WTC11 (cell line): ENCODE results near the gene ADARB2. TPM values are rescaled to one million over a fixed set of nuclear protein-coding genes. Genes with fewer than 3 reads are reported as not detected.

Source experiments
- ATAC-seq: fragments of 200-7000 bp; cut with Tn5 transposase; 2 replicates; pipeline ENCODE4 v1.10.0; 2021; ENCODE audit warnings: mild to moderate bottlenecking, moderate library complexity
- CTCF ChIA-PET: fragments of 300-600 bp; sonication (Branson Sonifier 250); formaldehyde crosslinking; loops from one replicate; lab custom pipeline; 2021; ENCODE audit warnings: antibody characterized with exemption; lab: Charles Lee
- POLR2A ChIA-PET: fragments of 350-600 bp; sonication (Branson Sonifier 250); formaldehyde crosslinking; loops from one replicate; lab custom pipeline; 2021; ENCODE audit warnings: antibody characterized with exemption; lab: Charles Lee
- DNase-seq: peaks from one replicate; pipeline ENCODE4 v3.0.0; 2021; ENCODE audit warnings: low spot score
- H3K27ac Mint-ChIP-seq: 2 replicates; pipeline ENCODE4 v1.8.0; 2021; ENCODE audit warnings: mixed read lengths
- H3K27me3 Mint-ChIP-seq: 2 replicates; pipeline ENCODE4 v1.8.0; 2021; ENCODE audit warnings: low read depth, mild to moderate bottlenecking, moderate library complexity, mixed read lengths
- H3K36me3 Mint-ChIP-seq: 2 replicates; pipeline ENCODE4 v1.8.0; 2021; ENCODE audit warnings: mixed read lengths
- H3K4me1 Mint-ChIP-seq: 2 replicates; pipeline ENCODE4 v1.8.0; 2022; ENCODE audit warnings: mixed read lengths
- H3K4me3 Mint-ChIP-seq: 2 replicates; pipeline ENCODE4 v1.8.0; 2021; ENCODE audit warnings: mild to moderate bottlenecking, moderate library complexity, mixed read lengths
- H3K9me3 Mint-ChIP-seq: 2 replicates; pipeline ENCODE4 v1.8.0; 2021; ENCODE audit warnings: mixed read lengths
- ATF1 ChIP-seq: sonication (generic); formaldehyde crosslinking; IDR thresholded peaks from 2 replicates; pipeline ENCODE4 v1.8.1; 2023; ENCODE audit warnings: mild to moderate bottlenecking, moderate library complexity, missing genetic modification reagents
- E2F1 ChIP-seq: sonication (generic); formaldehyde crosslinking; IDR thresholded peaks from 2 replicates; pipeline ENCODE4 v1.8.0; 2022; ENCODE audit warnings: mild to moderate bottlenecking, missing genetic modification reagents
- E2F5 ChIP-seq: sonication (generic); formaldehyde crosslinking; IDR thresholded peaks from 2 replicates; pipeline ENCODE4 v1.8.1; 2022; ENCODE audit warnings: mild to moderate bottlenecking, moderate library complexity, missing genetic modification reagents
- ETV6 ChIP-seq: sonication (generic); formaldehyde crosslinking; IDR thresholded peaks from 2 replicates; pipeline ENCODE4 v1.8.1; 2022; ENCODE audit warnings: mild to moderate bottlenecking, missing genetic modification reagents
- IRF1 ChIP-seq: sonication (generic); formaldehyde crosslinking; IDR thresholded peaks from 2 replicates; pipeline ENCODE4 v1.8.0; 2023; ENCODE audit warnings: missing genetic modification reagents
- JUN ChIP-seq: sonication (generic); formaldehyde crosslinking; IDR thresholded peaks from 2 replicates; pipeline ENCODE4 v1.8.0; 2023; ENCODE audit warnings: mild to moderate bottlenecking, missing genetic modification reagents
- MYBL2 ChIP-seq: sonication (generic); formaldehyde crosslinking; IDR thresholded peaks from 2 replicates; pipeline ENCODE4 v1.8.1; 2023; ENCODE audit warnings: mild to moderate bottlenecking, moderate library complexity, missing genetic modification reagents
- PRDM15 ChIP-seq: sonication (generic); formaldehyde crosslinking; IDR thresholded peaks from 2 replicates; pipeline ENCODE4 v1.8.0; 2022; ENCODE audit warnings: missing genetic modification reagents
- USF1 ChIP-seq: sonication (generic); formaldehyde crosslinking; IDR thresholded peaks from 2 replicates; pipeline ENCODE4 v1.8.0; 2022; ENCODE audit warnings: mild to moderate bottlenecking, missing genetic modification reagents
- ZNF219 ChIP-seq: sonication (generic); formaldehyde crosslinking; IDR thresholded peaks from 2 replicates; pipeline ENCODE4 v1.8.0; 2023; ENCODE audit warnings: missing genetic modification reagents, mild to moderate bottlenecking, borderline replicate concordance
- ZNF396 ChIP-seq: fragments of 250-450 bp; sonication (Bioruptor Pico); IDR thresholded peaks from 2 replicates; pipeline ENCODE4 v1.8.0; 2021; ENCODE audit warnings: mild to moderate bottlenecking, moderate library complexity, borderline replicate concordance
- total RNA-seq: library from RNA; stranded (reverse); gene quantifications from 3 replicates; pipeline ENCODE4 v1.2.3, GENCODE V29; 2021
- TF ChIP-seq, protein P1 (sequence below): sonication (generic); formaldehyde crosslinking; IDR thresholded peaks from 2 replicates; pipeline ENCODE4 v1.8.1; 2023; ENCODE audit warnings: mild to moderate bottlenecking, moderate library complexity, missing genetic modification reagents
- TF ChIP-seq, protein P2 (sequence below): sonication (generic); formaldehyde crosslinking; IDR thresholded peaks from 2 replicates; pipeline ENCODE4 v1.8.0; 2023; ENCODE audit warnings: missing genetic modification reagents, mild to moderate bottlenecking, borderline replicate concordance

ADARB2 gene
- total RNA-seq, 1 experiment from 2014 or later = 3.7 TPM

DNA sequence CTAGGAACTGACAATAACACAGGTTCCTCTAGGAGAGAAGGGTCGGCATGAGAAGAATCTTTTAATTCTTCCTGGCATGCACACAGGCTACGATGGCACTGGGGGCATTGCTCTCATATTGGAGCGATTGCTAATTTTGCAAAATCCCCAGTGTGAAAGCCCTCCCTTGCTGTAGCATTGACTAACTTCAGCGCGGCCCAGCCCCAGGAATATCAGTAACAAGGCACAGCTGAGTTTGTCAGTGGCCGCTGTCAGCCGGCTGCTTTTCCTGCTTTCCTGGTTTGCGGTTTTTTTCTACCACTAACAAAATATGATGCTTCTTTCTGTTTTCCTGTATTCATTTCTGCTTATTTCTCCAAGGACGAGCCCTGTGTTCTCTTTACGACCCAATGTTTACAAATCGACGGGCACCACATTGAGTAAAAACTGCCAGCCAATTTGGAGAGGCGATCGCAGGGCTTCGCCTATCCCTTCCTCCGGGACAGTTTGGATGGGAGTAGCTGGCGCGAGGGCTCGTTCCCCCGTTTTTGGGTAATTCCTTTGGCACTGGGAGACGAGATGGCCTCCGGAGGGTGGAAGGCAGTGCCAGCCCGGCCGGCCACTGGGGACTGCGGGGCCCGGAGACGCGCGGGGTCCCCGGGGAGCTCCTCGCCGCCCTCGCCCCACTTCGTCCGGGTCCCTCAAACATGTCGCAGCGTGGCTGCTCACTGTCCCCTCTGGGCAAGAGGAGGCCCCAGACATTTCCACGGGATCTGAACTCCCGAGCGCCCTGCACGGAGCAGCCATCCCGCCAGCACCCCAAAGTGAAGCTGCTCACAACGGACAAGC lies 967 bp downstream of the ADARB2 start:
- H3K27ac Mint-ChIP-seq = no peak overlapping the region
- H3K4me1 Mint-ChIP-seq = peaks cover 39% of the 10 kb centered on the region
- ATAC-seq (no peak), DNase-seq (no peak)
- no peak for TF ChIP-seq ZNF396
- no peak for TF ChIP-seq MYBL2 (CRISPR knock-in tag)
- TF ChIP-seq E2F1 = no peak
- TF ChIP-seq E2F5 (CRISPR knock-in tag) = 0 out of 2 replicates have a peak, but pooled peaks have one; percentile 3
- H3K27me3 Mint-ChIP-seq = peaks cover 64% of the 10 kb centered on the region
- H3K9me3 Mint-ChIP-seq = no peaks in the 10 kb centered on the region
- no peaks in the 10 kb centered on the region for H3K36me3 Mint-ChIP-seq
- H3K4me3 Mint-ChIP-seq = peak overlapping the region; percentile 79
- CTCF ChIA-PET = interaction anchor here (0.5 to 3.6 kb wide), 10 partner anchors 16 to 1256 kb away, joined by 3 to 22 read pairs (median 4); no protein-coding TSS in a partner anchor
- POLR2A ChIA-PET = interaction anchor here (1.0 to 1.4 kb wide), 2 partner anchors 17 to 18 kb away, joined by 3 read pairs; no protein-coding TSS in a partner anchor

GRCh38 chr10:1735562-1735961 lies 1.8 kb downstream of the ADARB2 start:
- ATAC-seq (no peak), DNase-seq (no peak)
- H3K27me3 Mint-ChIP-seq = peaks cover 56% of the 10 kb centered on the region
- no peaks in the 10 kb centered on the region for H3K9me3 Mint-ChIP-seq
- CTCF ChIA-PET = interaction anchor here (3.6 kb wide), 1 partner anchor 19 kb away, joined by 20 read pairs; no protein-coding TSS in a partner anchor
- H3K27ac Mint-ChIP-seq = no peak overlapping the region
- POLR2A ChIA-PET = no interaction called here
- H3K36me3 Mint-ChIP-seq = no peaks in the 10 kb centered on the region
- no peak for TF ChIP-seq PRDM15
- no peak for TF ChIP-seq JUN (CRISPR knock-in tag)
- TF ChIP-seq ATF1 (CRISPR knock-in tag) = no peak
- no peak for TF ChIP-seq ETV6 (CRISPR knock-in tag)
- no peak for TF ChIP-seq IRF1
- TF ChIP-seq, protein P1, sequence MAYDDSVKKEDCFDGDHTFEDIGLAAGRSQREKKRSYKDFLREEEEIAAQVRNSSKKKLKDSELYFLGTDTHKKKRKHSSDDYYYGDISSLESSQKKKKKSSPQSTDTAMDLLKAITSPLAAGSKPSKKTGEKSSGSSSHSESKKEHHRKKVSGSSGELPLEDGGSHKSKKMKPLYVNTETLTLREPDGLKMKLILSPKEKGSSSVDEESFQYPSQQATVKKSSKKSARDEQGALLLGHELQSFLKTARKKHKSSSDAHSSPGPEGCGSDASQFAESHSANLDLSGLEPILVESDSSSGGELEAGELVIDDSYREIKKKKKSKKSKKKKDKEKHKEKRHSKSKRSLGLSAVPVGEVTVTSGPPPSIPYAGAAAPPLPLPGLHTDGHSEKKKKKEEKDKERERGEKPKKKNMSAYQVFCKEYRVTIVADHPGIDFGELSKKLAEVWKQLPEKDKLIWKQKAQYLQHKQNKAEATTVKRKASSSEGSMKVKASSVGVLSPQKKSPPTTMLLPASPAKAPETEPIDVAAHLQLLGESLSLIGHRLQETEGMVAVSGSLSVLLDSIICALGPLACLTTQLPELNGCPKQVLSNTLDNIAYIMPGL = no peak
- no peak for TF ChIP-seq USF1
- H3K4me1 Mint-ChIP-seq = peaks cover 45% of the 10 kb centered on the region
- H3K4me3 Mint-ChIP-seq = peak overlapping the region; percentile 79

GRCh38 chr10:1734288-1734687 lies 3.0 kb downstream of the ADARB2 start:
- ChIA-PET CTCF (no interaction called here), POLR2A (no interaction called here)
- Mint-ChIP-seq H3K4me3 (no peak overlapping the region), H3K9me3 (no peaks in the 10 kb centered on the region), H3K27me3 (peaks cover 43% of the 10 kb centered on the region), H3K4me1 (peaks cover 51% of the 10 kb centered on the region), H3K36me3 (no peaks in the 10 kb centered on the region), H3K27ac (no peak overlapping the region)
- ATAC-seq (no peak), DNase-seq (no peak)
- TF ChIP-seq ZNF219 (CRISPR knock-in tag) = no peak
- TF ChIP-seq, protein P2, sequence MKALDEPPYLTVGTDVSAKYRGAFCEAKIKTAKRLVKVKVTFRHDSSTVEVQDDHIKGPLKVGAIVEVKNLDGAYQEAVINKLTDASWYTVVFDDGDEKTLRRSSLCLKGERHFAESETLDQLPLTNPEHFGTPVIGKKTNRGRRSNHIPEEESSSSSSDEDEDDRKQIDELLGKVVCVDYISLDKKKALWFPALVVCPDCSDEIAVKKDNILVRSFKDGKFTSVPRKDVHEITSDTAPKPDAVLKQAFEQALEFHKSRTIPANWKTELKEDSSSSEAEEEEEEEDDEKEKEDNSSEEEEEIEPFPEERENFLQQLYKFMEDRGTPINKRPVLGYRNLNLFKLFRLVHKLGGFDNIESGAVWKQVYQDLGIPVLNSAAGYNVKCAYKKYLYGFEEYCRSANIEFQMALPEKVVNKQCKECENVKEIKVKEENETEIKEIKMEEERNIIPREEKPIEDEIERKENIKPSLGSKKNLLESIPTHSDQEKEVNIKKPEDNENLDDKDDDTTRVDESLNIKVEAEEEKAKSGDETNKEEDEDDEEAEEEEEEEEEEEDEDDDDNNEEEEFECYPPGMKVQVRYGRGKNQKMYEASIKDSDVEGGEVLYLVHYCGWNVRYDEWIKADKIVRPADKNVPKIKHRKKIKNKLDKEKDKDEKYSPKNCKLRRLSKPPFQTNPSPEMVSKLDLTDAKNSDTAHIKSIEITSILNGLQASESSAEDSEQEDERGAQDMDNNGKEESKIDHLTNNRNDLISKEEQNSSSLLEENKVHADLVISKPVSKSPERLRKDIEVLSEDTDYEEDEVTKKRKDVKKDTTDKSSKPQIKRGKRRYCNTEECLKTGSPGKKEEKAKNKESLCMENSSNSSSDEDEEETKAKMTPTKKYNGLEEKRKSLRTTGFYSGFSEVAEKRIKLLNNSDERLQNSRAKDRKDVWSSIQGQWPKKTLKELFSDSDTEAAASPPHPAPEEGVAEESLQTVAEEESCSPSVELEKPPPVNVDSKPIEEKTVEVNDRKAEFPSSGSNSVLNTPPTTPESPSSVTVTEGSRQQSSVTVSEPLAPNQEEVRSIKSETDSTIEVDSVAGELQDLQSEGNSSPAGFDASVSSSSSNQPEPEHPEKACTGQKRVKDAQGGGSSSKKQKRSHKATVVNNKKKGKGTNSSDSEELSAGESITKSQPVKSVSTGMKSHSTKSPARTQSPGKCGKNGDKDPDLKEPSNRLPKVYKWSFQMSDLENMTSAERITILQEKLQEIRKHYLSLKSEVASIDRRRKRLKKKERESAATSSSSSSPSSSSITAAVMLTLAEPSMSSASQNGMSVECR = no peak
